HCT116 (cell line): Measurements from ENCODE around the gene B3GNT2.

Experiments used
- CEBPB ChIP-seq: IDR thresholded peaks from 2 replicates; pipeline ENCODE4 v1.6.1; 2012; ENCODE audit warnings: low read depth
- EZH2 ChIP-seq: fragments of 200-600 bp; sonication (generic); IDR thresholded peaks from 2 replicates; pipeline ENCODE4 v1.6.1; 2017; ENCODE audit warnings: antibody characterized with exemption, mixed run types
- EZH2phosphoT487 ChIP-seq: fragments of 200-600 bp; IDR thresholded peaks from 2 replicates; pipeline ENCODE4 v1.6.1; 2018; ENCODE audit warnings: antibody characterized with exemption, borderline replicate concordance
- POLR2A ChIP-seq: IDR thresholded peaks from 2 replicates; pipeline ENCODE4 v1.7.0; 2011; ENCODE audit warnings: borderline replicate concordance; ENCODE audit not compliant: insufficient read depth, insufficient read length; ENCODE audit errors: extremely low read depth
- POLR2AphosphoS5 ChIP-seq: IDR thresholded peaks from 2 replicates; pipeline ENCODE4 v1.6.1; 2011; ENCODE audit warnings: mild to moderate bottlenecking, low read depth, low read length, moderate library complexity
- RAD21 ChIP-seq: IDR thresholded peaks from 2 replicates; pipeline ENCODE4 v1.6.1; 2012; ENCODE audit warnings: low read depth, mild to moderate bottlenecking
- SIN3A ChIP-seq: IDR thresholded peaks from 2 replicates; pipeline ENCODE4 v1.6.1; 2012; ENCODE audit warnings: low read depth
- TCF7L2 ChIP-seq: IDR thresholded peaks from 2 replicates; pipeline ENCODE4 v1.7.0; 2011; ENCODE audit warnings: borderline replicate concordance, inconsistent platforms; ENCODE audit not compliant: insufficient read depth, insufficient read length; ENCODE audit errors: extremely low read depth
- YY1 ChIP-seq: IDR thresholded peaks from 2 replicates; pipeline ENCODE4 v1.6.1; 2011; ENCODE audit warnings: low read length, low read depth, moderate library complexity, mild to moderate bottlenecking; ENCODE audit not compliant: insufficient replicate concordance; ENCODE audit errors: extremely low read depth
- ZNF274 ChIP-seq: fragments of 200-500 bp; sonication (Bioruptor generic); IDR thresholded peaks from 2 replicates; pipeline ENCODE4 v1.6.1; 2014; ENCODE audit warnings: mild to moderate bottlenecking, low read depth, low read length, inconsistent platforms
- TF ChIP-seq, protein P1 (sequence below), 3 experiments: fragments of 200-600 bp in 1 of 3; sonication (generic) in 1 of 3; IDR thresholded peaks in 2 of 3; conservative IDR thresholded peaks in 1 of 3; 2 replicates each; pipeline ENCODE4 v1.5.1; 2012 to 2017; ENCODE audit warnings: low read depth in 2 of 3, low read length in 2 of 3, antibody characterized with exemption in 1 of 3, borderline replicate concordance in 1 of 3, control low read depth in 1 of 3, mild to moderate bottlenecking in 1 of 3, mixed read lengths in 1 of 3, mixed run types in 1 of 3, moderate library complexity in 1 of 3; ENCODE audit not compliant: insufficient read depth in 1 of 3
- TF ChIP-seq, protein P2 (sequence below): IDR thresholded peaks from 2 replicates; pipeline ENCODE4 v1.6.1; 2012

DNA sequence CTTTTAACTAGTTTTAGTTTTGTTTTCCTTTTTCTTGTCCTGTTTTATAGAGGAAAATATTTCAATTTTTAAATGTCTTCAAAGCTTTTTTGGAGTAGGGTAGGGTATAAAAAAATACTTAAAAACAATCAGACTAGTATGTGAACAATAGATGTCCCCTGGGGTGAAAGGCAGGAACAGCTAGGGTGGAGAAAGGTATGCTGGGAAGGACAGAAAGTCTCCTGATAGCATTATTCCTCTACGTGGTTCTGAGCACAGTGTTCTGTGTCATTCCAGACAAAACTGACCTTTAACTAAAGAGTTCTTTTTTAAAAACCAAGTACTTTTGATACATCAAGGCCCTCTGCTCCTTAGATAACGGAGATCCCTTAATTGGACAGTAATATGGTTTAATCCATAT is 32.1 kb upstream of the B3GNT2 start:
- TF ChIP-seq POLR2AphosphoS5 (no peak), ZNF274 (no peak), POLR2A (no peak), YY1 (no peak), CEBPB (no peak), EZH2 (no peak), EZH2phosphoT487 (no peak), RAD21 (no peak), TCF7L2 (no peak), SIN3A (no peak)
- TF ChIP-seq, protein P1, sequence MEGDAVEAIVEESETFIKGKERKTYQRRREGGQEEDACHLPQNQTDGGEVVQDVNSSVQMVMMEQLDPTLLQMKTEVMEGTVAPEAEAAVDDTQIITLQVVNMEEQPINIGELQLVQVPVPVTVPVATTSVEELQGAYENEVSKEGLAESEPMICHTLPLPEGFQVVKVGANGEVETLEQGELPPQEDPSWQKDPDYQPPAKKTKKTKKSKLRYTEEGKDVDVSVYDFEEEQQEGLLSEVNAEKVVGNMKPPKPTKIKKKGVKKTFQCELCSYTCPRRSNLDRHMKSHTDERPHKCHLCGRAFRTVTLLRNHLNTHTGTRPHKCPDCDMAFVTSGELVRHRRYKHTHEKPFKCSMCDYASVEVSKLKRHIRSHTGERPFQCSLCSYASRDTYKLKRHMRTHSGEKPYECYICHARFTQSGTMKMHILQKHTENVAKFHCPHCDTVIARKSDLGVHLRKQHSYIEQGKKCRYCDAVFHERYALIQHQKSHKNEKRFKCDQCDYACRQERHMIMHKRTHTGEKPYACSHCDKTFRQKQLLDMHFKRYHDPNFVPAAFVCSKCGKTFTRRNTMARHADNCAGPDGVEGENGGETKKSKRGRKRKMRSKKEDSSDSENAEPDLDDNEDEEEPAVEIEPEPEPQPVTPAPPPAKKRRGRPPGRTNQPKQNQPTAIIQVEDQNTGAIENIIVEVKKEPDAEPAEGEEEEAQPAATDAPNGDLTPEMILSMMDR (IDR thresholded peaks at IDR 0.05 in 2 of 3, conservative IDR thresholded peaks at IDR 0.05 in 1 of 3; ENCODE audit: borderline replicate concordance in 1 of 3, insufficient read depth in 1 of 3, low read depth in 2 of 3, low read length in 2 of 3): no peak
- TF ChIP-seq, protein P2, sequence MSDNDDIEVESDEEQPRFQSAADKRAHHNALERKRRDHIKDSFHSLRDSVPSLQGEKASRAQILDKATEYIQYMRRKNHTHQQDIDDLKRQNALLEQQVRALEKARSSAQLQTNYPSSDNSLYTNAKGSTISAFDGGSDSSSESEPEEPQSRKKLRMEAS: no peak
